GM03348 (cell line): ENCODE data around the gene PCNT.
"Not testable (repeated sequence)": the region's sequence is repeated elsewhere in the genome, so short reads cannot be mapped to it uniquely, and the experiment has no call there.

Experiments
- DNase-seq: peaks from one replicate; pipeline ENCODE4 v3.0.0; 2012; ENCODE audit warnings: low spot score

Gene PCNT

DNA sequence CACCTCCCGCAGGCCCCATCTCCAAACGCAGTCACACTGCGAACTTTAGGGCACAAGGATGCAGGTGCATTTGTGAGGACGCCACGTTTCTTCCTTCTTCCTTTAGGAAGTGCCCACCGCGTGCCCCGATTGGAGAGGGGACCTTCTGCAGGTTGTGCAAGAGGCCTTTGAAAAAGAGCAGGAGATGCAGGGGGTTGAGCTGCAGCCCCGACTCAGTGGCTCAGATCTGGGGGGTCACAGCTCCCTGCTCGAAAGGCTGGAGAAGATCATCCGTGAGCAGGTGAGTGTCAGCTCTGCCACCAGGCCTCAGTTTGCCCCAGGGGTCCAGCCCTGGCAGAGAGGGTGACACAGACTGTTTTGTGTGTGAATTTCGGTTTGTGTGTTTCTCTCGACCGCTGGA, 103.6 kb downstream of the PCNT start:
- DNase-seq: no peak

DNA sequence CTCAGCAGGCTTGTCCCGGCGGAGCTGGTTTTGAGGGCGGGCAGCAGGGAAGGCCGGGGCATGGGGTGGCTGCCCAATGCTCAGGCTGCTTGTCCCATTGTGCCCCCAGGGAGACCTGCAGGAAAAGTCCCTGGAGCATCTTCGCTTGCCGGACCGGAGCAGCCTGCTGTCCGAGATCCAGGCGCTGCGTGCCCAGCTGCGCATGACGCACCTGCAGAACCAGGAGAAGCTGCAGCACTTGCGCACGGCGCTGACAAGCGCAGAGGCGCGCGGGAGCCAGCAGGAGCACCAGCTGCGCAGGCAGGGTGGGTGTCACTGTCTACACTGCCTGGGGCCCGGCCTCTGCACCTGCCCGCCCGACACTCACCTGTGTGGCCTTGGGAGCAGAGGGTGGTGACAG, 104.3 kb downstream of the PCNT start:
- DNase-seq: no peak

GRCh38 chr21:46428987-46429710, 105.2 kb downstream of the PCNT start:
- no peak for DNase-seq

DNA sequence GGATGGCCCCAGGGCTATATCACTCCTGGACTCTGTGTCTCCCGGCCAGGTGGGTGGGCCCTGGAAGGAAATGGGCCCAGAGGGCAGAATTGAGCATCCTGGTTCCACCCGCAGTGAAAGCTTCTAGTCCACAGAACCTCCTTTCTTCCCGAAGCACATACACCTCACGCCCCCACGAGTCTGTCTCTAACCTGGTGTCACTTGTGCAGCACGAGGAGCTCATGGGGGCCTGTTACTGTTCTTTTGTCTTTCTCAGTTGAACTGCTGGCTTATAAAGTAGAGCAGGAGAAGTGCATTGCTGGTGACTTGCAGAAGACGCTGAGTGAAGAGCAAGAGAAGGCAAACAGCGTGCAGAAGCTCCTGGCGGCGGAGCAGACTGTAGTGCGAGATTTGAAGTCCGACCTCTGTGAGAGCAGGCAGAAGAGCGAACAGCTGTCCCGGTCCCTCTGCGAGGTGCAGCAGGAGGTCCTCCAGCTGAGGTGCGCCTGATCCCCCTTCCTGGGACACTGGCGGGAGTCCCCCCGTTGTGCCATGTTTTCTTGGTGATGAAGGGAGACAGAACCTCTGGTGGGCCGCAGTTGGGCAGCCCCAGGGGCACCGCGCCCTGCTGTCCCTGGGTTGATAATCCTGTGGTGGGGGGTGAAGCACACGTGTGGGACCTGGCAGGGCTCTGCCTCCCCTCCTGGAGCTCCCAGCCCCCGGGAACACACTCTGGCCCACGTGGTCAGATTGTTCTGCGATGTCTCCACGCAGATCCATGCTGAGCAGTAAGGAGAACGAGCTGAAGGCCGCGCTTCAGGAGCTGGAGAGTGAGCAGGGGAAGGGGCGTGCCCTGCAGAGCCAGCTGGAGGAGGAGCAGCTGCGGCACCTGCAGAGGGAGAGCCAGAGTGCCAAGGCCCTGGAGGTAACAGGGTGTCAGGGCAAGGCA, 106.1 kb downstream of the PCNT start:
- DNase-seq: no peak

GRCh38 chr21:46431448-46431847, 107.5 kb downstream of the PCNT start:
- DNase-seq: no peak

DNA sequence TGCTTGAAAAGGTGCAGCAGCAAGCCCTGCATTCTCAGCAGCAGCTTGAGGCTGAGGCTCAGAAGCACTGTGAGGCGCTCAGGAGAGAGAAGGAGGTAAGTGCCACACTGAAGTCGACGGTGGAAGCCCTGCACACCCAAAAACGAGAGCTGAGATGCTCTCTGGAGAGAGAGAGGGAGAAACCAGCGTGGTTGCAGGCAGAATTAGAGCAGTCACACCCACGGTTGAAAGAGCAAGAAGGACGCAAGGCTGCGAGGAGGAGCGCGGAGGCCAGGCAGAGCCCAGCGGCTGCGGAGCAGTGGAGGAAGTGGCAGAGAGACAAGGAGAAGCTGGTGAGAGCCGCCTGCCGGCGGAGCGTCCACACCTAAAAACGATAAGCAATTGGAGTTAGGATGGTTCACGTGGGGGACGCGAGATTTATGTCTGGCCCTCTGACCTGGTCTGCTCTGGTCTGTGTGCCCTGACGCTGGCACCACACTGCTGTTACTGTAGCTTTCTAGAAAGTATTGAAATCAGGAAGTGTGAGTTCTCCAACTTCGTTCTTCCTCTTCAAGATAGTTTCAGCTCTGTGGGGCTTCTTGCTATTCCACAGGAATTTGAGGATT, 108.0 kb downstream of the PCNT start:
- DNase-seq: no peak

DNA sequence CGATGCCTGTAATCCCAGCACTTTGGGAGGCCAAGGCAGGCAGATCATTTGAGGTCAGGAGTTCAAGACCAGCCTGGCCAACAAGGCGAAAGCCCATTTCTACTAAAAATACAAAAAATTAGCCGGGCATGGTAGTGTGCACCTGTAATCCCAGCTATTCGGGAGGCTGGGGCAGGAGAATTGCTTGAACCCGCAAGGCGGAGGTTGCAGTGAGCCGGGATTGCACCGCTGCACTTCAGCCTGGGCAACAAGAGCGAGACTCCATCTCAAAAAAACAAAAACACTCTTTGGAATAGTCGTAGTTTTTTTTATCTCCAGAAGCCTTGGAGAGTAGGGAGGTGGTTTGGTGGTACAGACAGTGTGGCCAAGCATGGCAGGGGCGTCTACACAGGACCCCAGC, 109.2 kb downstream of the PCNT start:
- not testable (repeated sequence) for DNase-seq

DNA sequence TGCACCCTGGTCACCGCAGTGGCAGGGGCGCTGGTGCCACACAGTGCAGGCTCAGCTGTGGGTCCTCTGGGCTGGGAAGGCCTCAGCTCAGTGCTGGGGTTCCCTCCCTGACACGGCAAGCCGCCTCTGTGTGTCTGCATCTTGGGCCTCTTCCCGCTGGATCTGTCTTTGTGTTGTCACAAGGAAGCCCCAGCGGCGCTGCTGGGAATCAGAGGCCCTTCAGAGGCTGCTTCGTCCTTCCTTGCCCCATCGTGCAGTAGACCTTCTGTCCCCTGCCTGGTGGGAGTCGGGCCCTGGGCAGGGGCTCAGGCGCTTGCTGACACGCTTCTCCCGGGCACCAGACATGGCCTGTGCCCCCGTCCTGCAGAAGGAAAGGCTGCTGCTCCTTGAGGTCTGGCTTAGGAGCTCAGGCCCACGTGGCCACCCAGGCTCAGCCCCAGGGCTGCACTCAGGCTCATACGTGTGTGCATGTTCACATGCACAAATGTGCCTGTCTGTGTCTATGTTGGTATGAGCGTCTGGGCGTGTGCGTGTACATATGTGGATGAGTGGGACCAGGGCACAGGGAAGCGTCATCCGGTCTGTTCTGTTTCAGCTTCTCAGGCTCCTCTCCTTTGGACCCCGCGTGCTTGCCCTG, 110.5 kb downstream of the PCNT start:
- no peak for DNase-seq

DNA sequence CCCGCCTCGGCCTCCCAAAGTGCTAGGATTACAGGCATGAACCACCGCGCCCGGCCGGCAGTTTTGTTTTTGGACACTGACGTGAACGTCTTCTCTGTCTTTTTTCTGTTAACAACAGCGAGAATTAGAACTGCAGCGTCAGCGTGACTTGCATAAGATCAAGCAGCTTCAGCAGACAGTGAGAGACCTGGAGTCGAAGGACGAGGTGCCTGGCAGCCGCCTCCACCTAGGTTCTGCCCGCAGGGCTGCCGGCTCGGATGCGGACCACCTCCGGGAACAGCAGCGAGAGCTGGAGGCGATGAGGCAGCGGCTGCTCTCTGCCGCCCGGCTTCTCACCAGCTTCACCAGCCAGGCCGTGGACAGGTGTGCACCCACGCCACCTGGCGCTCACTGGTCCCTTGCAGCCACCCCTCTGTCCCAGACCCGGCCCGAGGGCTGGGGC, 111.9 kb downstream of the PCNT start:
- no peak for DNase-seq

- DNase-seq: no peak
Measured at GRCh38 chr21:46436621-46437020, 112.7 kb downstream of the PCNT start.

- DNase-seq: no peak
Measured at GRCh38 chr21:46437096-46437498, 113.1 kb downstream of the PCNT start.

DNA sequence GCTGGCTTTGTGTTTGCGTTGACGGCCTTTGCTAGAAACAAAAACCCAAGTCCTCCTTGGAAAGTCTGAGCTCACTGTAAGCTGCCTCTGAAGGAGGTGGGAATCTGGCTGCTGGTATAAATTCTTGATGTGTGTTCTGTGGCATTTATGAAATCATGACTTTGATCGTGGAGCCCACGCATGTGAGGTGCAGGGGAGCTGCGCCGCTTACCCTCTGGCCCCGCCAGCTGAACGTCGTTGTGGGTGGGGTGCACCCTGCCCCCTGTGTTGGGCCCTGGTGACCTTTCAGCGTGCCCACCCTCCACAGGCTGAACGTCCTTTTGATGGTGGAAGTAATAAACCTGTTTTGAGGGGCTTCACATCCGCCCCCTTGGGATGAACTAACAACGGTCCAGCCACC, 113.6 kb downstream of the PCNT start:
- no peak for DNase-seq

GRCh38 chr21:46438241-46438640, 114.3 kb downstream of the PCNT start:
- DNase-seq: no peak

DNA sequence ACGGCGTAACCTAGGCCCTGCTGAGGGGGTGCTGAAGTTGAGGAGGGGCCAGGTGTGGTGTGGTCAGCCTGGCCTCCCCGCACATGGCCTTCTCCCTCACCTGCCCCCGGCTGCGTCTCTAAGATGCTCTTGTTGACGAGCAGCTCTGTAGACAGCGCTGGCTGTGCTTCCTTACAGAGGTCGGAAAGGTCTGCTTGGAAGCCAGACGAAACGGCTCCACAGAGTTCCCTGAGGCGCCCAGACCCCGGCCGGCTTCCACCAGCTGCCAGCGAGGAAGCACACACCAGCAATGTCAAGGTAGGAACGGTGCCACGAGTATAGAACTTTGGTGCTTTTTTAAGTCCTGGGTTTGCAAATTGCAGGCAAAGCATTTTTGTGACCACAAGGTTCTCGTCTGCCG, 116.0 kb downstream of the PCNT start:
- no peak for DNase-seq

DNA sequence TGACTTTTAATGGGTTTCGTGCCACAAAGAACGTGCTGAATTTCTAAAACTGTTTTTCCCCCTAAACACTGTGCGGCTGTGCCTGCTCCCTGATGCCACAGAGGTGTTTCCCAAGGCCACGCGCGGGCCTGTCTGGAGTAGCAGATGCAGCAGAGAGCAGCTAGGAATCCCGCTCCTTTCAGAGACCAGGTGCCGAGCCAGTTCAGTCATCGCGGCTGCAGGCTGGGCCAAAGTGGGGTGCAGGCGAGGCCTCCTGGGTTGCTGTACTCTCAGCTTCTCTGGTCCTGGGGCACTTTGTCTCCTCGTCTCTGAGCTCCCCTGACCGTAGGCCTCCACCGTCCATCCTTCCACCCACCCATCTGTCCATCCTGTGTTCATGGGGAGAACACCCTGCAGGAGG, 117.4 kb downstream of the PCNT start:
- no peak for DNase-seq

GRCh38 chr21:46441961-46442498, 118.1 kb downstream of the PCNT start:
- DNase-seq: no peak

GRCh38 chr21:46442938-46443337, 119.0 kb downstream of the PCNT start:
- no peak for DNase-seq

- no peak for DNase-seq
Measured at GRCh38 chr21:46443910-46444309, 120.0 kb downstream of the PCNT start.

- no peak for DNase-seq
Measured at GRCh38 chr21:46448108-46448507, 124.2 kb downstream of the PCNT start.

DNA sequence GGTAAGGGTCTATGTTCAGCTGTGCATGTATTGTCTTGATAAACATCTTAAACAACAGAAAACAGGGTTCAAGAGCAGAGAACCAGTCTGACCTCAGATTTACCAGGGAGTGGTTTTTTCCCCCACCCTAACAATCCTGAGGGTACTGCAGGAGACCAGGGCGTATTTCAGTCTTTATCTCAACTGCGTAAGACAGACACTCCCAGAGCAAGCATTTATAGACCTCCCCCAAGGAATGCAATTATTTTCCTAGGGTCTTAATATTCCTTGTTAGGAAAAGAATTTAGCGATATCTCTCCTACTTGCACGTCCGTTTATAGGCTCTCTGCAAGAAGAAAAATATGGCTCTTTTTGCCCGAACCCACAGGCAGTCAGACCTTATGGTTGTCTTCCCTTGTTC, 124.9 kb downstream of the PCNT start:
- DNase-seq: not testable (repeated sequence)

DNA sequence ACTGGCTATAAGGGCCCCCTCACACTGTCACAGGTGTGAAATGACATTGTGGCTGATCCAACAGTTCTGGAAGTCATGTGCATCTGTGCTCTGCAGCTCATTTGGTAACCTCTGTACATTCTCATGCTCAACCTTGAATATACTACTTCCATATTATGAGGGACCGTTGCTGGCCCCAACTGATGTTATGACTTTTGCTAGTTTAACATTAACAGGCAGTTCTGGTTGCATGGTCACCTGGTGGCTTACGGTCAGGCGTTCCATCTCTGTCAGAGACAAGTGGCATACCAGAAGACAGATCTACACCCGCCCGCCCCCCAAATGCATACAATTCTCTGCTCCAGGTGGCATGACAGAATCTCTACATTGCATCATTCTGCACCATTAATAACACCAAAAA, 128.8 kb downstream of the PCNT start:
- no peak for DNase-seq

DNA sequence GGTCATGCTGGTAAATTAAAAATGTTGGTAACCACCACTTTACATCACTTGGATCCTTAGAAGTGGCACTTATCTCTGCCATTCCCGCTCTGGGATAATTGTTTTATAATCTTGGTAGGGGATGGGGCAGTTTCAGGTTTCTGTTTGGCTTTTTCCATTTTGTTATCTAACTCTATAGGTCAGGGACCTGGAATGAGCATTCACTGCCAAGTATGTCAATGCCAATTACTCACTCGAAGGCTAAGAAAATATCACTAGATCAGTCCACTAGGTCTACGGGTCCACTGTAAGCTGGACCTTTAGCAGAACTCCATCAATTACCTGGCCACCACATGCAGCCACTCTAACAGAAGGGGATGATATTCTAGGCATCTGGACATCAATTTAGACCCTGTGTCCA, 130.2 kb downstream of the PCNT start:
- DNase-seq: no peak
